Neural progenitor cell (in vitro differentiated cells): Measurements from ENCODE around the gene VSIG10.

Source experiments
- EZH2 ChIP-seq: fragments of 200-600 bp; sonication (generic); IDR thresholded peaks from 2 replicates; pipeline ENCODE4 v1.6.1; 2017; ENCODE audit warnings: antibody characterized with exemption, mild to moderate bottlenecking, moderate library complexity
- TF ChIP-seq, protein P1 (sequence below): fragments of 200-600 bp; sonication (generic); IDR thresholded peaks from 2 replicates; pipeline ENCODE4 v1.5.1; 2017; ENCODE audit warnings: antibody characterized with exemption, mild to moderate bottlenecking

DNA sequence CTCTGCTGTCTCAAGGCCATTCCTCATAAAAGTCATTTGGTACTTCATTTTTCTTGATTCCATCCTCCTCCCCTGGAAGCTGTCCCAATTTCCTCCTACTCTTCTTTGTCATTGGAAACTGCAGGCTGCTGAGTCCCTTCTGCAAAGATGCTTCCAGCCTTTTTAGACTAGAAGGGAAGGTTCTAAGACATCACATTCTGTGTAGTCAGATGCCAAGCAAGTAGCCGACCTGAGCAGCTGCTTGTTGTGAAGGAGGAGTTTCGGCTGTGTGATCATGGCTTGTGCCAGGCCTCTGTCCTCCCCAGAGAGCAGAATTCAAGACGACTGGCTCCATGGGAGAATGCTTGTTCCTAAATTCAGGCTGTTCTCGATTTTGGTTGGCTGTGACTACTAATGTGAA lies 78.6 kb downstream of the VSIG10 start:
- TF ChIP-seq EZH2: no peak
- TF ChIP-seq, protein P1, sequence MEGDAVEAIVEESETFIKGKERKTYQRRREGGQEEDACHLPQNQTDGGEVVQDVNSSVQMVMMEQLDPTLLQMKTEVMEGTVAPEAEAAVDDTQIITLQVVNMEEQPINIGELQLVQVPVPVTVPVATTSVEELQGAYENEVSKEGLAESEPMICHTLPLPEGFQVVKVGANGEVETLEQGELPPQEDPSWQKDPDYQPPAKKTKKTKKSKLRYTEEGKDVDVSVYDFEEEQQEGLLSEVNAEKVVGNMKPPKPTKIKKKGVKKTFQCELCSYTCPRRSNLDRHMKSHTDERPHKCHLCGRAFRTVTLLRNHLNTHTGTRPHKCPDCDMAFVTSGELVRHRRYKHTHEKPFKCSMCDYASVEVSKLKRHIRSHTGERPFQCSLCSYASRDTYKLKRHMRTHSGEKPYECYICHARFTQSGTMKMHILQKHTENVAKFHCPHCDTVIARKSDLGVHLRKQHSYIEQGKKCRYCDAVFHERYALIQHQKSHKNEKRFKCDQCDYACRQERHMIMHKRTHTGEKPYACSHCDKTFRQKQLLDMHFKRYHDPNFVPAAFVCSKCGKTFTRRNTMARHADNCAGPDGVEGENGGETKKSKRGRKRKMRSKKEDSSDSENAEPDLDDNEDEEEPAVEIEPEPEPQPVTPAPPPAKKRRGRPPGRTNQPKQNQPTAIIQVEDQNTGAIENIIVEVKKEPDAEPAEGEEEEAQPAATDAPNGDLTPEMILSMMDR: no peak
